HG02642 (cell line): ENCODE results near the gene MEIS1.

Experiments used
- ATAC-seq: cut with Tn5 transposase; IDR thresholded peaks from one replicate; pipeline ENCODE4 v1.9.1; 2021; ENCODE audit warnings: mild to moderate bottlenecking; ENCODE audit not compliant: unreplicated experiment, poor library complexity

Gene MEIS1

GRCh38 chr2:66576311-66576560, 141.3 kb downstream of the MEIS1 start:
- ATAC-seq, result no peak

GRCh38 chr2:66576561-66577320, 141.8 kb downstream of the MEIS1 start:
- ATAC-seq, result no peak

GRCh38 chr2:66577321-66578053, 142.6 kb downstream of the MEIS1 start:
- ATAC-seq, result no peak

- ATAC-seq, result no peak
Measured at GRCh38 chr2:66578054-66578686, 143.2 kb downstream of the MEIS1 start.

GRCh38 chr2:66578687-66579106, 143.8 kb downstream of the MEIS1 start:
- no peak for ATAC-seq

- ATAC-seq, result no peak
Measured at GRCh38 chr2:66579186-66580126, 144.5 kb downstream of the MEIS1 start.

GRCh38 chr2:66580166-66581049, 145.5 kb downstream of the MEIS1 start:
- ATAC-seq, result no peak

GRCh38 chr2:66581339-66582103, 146.6 kb downstream of the MEIS1 start:
- no peak for ATAC-seq

GRCh38 chr2:66582104-66582986, 147.4 kb downstream of the MEIS1 start:
- no peak for ATAC-seq

GRCh38 chr2:66582987-66583880, 148.3 kb downstream of the MEIS1 start:
- no peak for ATAC-seq

- no peak for ATAC-seq
Measured at GRCh38 chr2:66583881-66584280, 149.0 kb downstream of the MEIS1 start.

GRCh38 chr2:66585587-66585986, 150.7 kb downstream of the MEIS1 start:
- ATAC-seq, result no peak

- no peak for ATAC-seq
Measured at GRCh38 chr2:66587216-66587615, 152.3 kb downstream of the MEIS1 start.

- ATAC-seq, result no peak
Measured at GRCh38 chr2:66594001-66594400, 159.1 kb downstream of the MEIS1 start.

GRCh38 chr2:66595556-66595955, 160.6 kb downstream of the MEIS1 start:
- ATAC-seq, result no peak

GRCh38 chr2:66596256-66596655, 161.3 kb downstream of the MEIS1 start:
- no peak for ATAC-seq

GRCh38 chr2:66601624-66602023, 166.7 kb downstream of the MEIS1 start:
- no peak for ATAC-seq
